Fibroblast of mammary gland (primary cell): Measurements from ENCODE around the gene NFE2L3.
"Not testable (repeated sequence)": the region's sequence is repeated elsewhere in the genome, so short reads cannot be mapped to it uniquely, and the experiment has no call there.

Experiments used
- DNase-seq: peaks from one replicate; pipeline ENCODE4 v3.0.0-alpha.2; 2010; ENCODE audit warnings: low read depth
- H3K4me3 ChIP-seq: 2 replicates; pipeline ENCODE4 v1.5.1; 2011; ENCODE audit warnings: low read depth, mild to moderate bottlenecking, low read length, moderate library complexity; ENCODE audit not compliant: control insufficient read depth
- TF ChIP-seq, protein P1 (sequence below): conservative IDR thresholded peaks from 2 replicates; pipeline ENCODE4 v1.5.1; 2011; ENCODE audit warnings: low read depth, low read length, inconsistent platforms; ENCODE audit not compliant: control insufficient read depth, insufficient read depth

The NFE2L3 gene

DNA sequence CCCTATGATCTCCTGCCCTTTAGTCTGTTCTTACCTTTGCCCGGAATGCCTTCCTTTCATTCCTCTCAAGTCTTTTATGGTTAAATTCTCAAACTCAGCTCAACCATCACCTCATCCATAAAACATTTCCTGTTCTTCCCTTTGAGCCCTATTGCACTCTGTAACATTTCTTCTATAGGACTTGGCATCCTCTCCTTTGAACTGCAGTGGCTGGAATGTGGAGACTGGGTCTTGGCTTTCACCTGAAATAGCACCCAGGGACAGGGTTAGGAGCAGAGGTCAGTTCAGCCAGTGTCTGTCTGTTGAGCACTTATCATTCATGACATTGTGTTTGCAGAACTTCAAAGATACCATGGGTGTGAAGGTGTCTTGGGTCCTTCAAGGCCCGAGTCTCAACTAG lies 7.2 kb downstream of the NFE2L3 start:
- DNase-seq = no peak
- no peak overlapping the region for H3K4me3 ChIP-seq
- TF ChIP-seq, protein P1, sequence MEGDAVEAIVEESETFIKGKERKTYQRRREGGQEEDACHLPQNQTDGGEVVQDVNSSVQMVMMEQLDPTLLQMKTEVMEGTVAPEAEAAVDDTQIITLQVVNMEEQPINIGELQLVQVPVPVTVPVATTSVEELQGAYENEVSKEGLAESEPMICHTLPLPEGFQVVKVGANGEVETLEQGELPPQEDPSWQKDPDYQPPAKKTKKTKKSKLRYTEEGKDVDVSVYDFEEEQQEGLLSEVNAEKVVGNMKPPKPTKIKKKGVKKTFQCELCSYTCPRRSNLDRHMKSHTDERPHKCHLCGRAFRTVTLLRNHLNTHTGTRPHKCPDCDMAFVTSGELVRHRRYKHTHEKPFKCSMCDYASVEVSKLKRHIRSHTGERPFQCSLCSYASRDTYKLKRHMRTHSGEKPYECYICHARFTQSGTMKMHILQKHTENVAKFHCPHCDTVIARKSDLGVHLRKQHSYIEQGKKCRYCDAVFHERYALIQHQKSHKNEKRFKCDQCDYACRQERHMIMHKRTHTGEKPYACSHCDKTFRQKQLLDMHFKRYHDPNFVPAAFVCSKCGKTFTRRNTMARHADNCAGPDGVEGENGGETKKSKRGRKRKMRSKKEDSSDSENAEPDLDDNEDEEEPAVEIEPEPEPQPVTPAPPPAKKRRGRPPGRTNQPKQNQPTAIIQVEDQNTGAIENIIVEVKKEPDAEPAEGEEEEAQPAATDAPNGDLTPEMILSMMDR = no peak

DNA sequence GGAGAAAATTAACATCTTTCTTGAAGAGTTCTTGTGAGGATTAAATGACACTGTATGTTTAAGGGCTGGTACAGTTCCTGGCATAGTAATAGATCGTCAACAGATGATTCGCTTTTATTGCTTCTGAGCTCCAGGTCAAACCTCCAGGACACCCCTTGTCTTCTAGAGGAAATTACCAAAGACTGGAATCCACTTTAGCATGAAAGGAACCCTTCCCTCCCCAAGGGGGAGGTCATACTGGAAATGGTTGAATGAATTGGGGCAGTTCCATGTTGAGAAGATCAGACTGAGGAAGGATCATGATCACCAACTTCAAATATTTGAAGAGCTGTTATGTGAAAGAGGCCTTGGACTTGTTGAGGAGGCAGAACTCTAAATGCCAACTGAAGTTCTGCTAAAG lies 8.9 kb downstream of the NFE2L3 start:
- no peak for DNase-seq
- no peak overlapping the region for H3K4me3 ChIP-seq
- TF ChIP-seq, protein P1 = no peak

DNA sequence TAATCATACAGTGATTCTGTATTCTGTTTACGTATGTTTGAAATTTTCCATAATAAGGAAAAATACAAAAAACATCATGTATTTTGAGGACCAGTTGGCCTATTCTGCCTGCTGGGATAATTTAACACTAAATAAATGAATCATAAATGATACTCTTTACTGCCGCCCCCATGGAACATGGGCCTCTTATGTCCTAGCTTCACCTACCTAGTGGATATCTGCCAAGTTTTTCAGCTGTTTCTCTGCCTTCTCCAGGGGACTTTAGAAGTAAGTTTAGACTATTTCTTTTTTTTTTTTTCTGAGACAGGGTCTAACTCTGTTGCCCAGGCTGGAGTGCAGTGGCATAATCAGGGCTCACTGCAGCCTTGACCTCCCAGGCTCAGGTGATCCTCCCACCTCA lies 10.4 kb downstream of the NFE2L3 start:
- H3K4me3 ChIP-seq = no peak overlapping the region
- TF ChIP-seq, protein P1 = no peak
- no peak for DNase-seq

DNA sequence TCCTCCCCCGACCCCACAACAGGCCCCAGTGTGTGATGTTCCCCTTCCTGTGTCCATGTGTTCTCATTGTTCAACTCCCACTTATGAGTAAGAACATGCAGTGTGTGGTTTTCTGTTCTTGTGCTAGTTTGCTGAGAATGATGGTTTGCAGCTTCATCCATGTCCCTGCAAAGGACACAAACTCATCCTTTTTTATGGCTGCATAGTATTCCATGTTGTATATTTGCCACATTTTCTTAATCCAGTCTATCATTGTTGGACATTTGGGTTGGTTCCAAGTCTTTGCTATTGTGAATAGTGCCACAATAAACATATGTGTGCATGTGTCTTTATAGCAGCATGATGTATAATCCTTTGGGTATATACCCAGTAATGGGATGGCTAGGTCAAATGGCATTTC lies 11.8 kb downstream of the NFE2L3 start:
- not testable (repeated sequence) for H3K4me3 ChIP-seq, DNase-seq

DNA sequence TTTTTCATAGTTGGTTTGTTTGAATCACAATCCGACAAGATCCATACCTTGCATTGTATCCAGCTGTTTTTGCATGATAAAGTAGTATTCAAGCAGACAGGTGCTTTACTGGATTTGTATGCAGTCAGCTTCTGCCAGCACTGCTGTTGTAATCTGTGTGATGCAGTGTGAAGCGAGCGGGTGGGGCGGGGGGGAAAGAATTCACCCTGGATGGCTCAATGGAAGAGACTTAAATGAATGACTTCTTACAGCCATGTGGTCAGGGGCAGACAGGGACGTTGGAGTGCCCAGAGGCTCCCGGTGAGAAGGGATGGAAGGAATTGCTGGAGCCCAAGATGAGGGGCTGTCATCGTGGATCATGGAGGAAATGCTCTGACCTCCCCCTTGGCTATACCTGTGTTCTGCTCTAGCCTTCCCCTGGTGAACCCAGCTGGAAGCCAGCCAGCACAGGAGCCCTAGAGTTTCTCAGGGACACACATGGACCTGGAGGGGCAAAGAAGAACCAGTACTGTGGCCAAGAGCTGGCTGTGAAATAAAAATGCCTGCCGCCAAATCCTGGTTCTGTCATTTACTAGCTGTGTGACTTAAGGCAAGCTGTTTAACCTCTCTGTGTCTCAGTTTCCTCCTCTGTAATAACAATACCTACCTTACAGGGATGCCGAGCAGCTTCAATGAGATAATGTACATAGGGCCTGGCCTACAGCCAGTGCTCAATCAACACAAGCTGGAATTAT lies 14.1 kb downstream of the NFE2L3 start:
- TF ChIP-seq, protein P1 = no peak
- H3K4me3 ChIP-seq = no peak overlapping the region
- DNase-seq = no peak

DNA sequence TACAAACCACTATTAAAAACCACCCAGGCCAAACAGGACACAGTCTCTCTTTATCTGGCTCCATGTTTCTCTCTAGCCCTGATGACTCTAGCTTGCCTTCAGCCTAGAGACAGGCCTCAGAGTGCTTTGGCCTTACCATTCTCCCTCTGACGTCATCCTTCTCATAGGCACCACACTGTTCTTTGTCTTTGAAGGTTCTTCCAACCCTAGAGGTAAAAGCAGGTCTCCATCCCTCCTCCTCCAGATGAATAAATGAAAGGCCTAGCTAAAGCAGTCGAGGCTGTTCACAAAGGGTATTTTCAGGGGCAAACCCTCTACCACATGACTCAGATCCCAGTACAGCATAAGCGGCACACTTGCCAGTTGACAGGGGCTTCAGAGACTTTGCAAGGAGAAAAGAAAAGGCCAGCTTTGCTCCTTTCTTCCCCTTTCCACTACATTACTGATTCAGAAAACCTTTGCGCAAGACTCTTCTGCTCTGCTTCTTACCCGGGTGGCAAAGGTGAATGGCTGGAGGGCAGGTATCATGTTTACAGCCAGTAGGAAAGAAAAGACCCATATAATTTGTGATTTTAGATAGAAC lies 14.8 kb downstream of the NFE2L3 start:
- no peak for DNase-seq
- TF ChIP-seq, protein P1 = no peak
- H3K4me3 ChIP-seq = no peak overlapping the region

DNA sequence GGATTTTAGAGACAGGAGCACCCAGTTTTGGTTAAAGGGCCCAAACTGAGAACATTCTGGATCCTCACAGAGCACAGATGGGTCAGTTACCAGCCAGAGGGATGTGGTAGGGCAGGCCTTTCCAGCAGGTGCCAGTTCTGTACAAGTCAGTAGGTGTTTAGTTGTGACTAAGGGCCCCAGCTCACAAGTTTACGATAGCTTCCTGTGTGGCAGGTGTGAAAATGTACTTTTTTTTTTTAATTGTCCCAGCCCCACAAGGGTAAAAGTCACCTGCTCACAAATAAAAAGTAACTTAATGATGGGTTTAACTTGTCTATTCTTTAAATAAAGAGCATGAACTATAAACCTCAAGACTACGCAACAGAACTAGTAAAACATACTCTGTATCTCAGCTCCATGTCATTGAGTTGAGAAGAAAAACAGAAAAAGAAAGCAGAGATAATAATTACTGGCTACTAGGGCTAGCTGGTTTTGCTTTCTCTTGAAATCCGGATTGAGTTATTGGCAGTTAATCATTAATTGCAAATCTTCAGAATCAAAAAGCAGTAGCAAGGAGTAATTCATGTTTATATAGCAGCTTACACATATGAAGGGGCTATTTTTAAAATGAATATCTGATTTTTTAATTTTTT lies 15.4 kb downstream of the NFE2L3 start:
- H3K4me3 ChIP-seq = no peak overlapping the region
- TF ChIP-seq, protein P1 = no peak

More for the DNA sequence above, 15.4 kb downstream of the NFE2L3 start:
- DNase-seq = no peak
